Liver (tissue), 9 donors: ENCODE measurements around the gene HTT-AS. TPM values are rescaled to one million over a fixed set of nuclear protein-coding genes. Genes with fewer than 3 reads are reported as not detected.

ENCODE experiments used
- DNase-seq: peaks from one replicate; pipeline ENCODE4 v3.0.0-alpha.2; 2017; ENCODE audit warnings: low spot score
- H3K27ac ChIP-seq, 2 donors: one replicate each; pipeline ENCODE4 v1.7.0; 2013; ENCODE audit warnings: inconsistent platforms in 2 of 2, low read length in 2 of 2, control low read depth in 1 of 2, low read depth in 1 of 2, mild to moderate bottlenecking in 1 of 2
- H3K27me3 ChIP-seq, 4 donors: one replicate each; pipeline versions ENCODE4 v1.6.1 to v1.7.0; 2013; ENCODE audit warnings: low read length in 3 of 4, inconsistent platforms in 1 of 4, mild to moderate bottlenecking in 1 of 4, moderate library complexity in 1 of 4; ENCODE audit not compliant: control insufficient read depth in 4 of 4, insufficient read depth in 4 of 4
- H3K36me3 ChIP-seq, 4 donors: one replicate each; pipeline versions ENCODE4 v1.6.1 to v1.7.0; 2013; ENCODE audit warnings: low read length in 3 of 4, mild to moderate bottlenecking in 3 of 4, low read depth in 1 of 4, moderate library complexity in 1 of 4; ENCODE audit not compliant: control insufficient read depth in 4 of 4, insufficient read depth in 3 of 4
- H3K4me1 ChIP-seq, 4 donors: one replicate each; pipeline versions ENCODE4 v1.6.1 to v1.7.0; 2013; ENCODE audit warnings: low read length in 3 of 4, mild to moderate bottlenecking in 3 of 4, moderate library complexity in 1 of 4; ENCODE audit not compliant: control insufficient read depth in 4 of 4, insufficient read depth in 4 of 4
- H3K4me3 ChIP-seq, 3 donors: one replicate each; pipeline versions ENCODE4 v1.6.1 to v1.7.0; 2013; ENCODE audit warnings: low read length in 3 of 3, control low read depth in 1 of 3, low read depth in 1 of 3, mild to moderate bottlenecking in 1 of 3
- H3K9ac ChIP-seq, 2 donors: one replicate each; pipeline ENCODE4 v1.7.0; 2013; ENCODE audit warnings: low read length in 2 of 2, mild to moderate bottlenecking in 2 of 2, moderate library complexity in 2 of 2, control low read depth in 1 of 2, low read depth in 1 of 2
- H3K9me3 ChIP-seq, 4 donors: one replicate each; pipeline versions ENCODE4 v1.6.1 to v1.7.0; 2013; ENCODE audit warnings: low read length in 3 of 4; ENCODE audit not compliant: control insufficient read depth in 4 of 4
- CTCF ChIP-seq: fragments of 150-350 bp; IDR thresholded peaks from 2 replicates; pipeline ENCODE4 v1.5.1; 2017; ENCODE audit warnings: improper control_type of control experiment, low read depth, low read length; ENCODE audit not compliant: missing input control
- EGR1 ChIP-seq, 2 donors: IDR thresholded peaks; 2 replicates each; pipeline ENCODE4 v1.6.1; 2016 to 2018; ENCODE audit warnings: antibody characterized with exemption in 2 of 2, low read depth in 2 of 2
- FOXA2 ChIP-seq: IDR thresholded peaks from 2 replicates; pipeline ENCODE4 v1.6.1; 2016; ENCODE audit warnings: antibody characterized with exemption
- GABPA ChIP-seq, 2 donors: IDR thresholded peaks in 1 of 2; conservative IDR thresholded peaks in 1 of 2; 2 replicates each; pipeline ENCODE4 v1.6.1; 2016; ENCODE audit warnings: antibody characterized with exemption in 2 of 2, mild to moderate bottlenecking in 1 of 2, moderate library complexity in 1 of 2
- HNF4A ChIP-seq, 2 donors: conservative IDR thresholded peaks; 2 replicates each; pipeline ENCODE4 v1.6.1; 2016; ENCODE audit warnings: antibody characterized with exemption in 2 of 2, mild to moderate bottlenecking in 2 of 2
- HNF4G ChIP-seq: IDR thresholded peaks from 2 replicates; pipeline ENCODE4 v1.6.1; 2016; ENCODE audit warnings: antibody characterized with exemption
- MAX ChIP-seq: IDR thresholded peaks from 2 replicates; pipeline ENCODE4 v1.6.1; 2016; ENCODE audit warnings: antibody characterized with exemption
- REST ChIP-seq: IDR thresholded peaks from 2 replicates; pipeline ENCODE4 v1.6.1; 2016; ENCODE audit warnings: antibody characterized with exemption, mild to moderate bottlenecking
- RXRA ChIP-seq, 2 donors: IDR thresholded peaks; 2 replicates each; pipeline ENCODE4 v1.6.1; 2017 to 2018; ENCODE audit warnings: antibody characterized with exemption in 2 of 2, mild to moderate bottlenecking in 1 of 2
- SP1 ChIP-seq: IDR thresholded peaks from 2 replicates; pipeline ENCODE4 v1.6.1; 2018; ENCODE audit warnings: antibody characterized with exemption, mild to moderate bottlenecking
- TAF1 ChIP-seq: conservative IDR thresholded peaks from 2 replicates; pipeline ENCODE4 v1.6.1; 2016; ENCODE audit warnings: antibody characterized with exemption, mild to moderate bottlenecking
- ZBTB33 ChIP-seq: IDR thresholded peaks from 2 replicates; pipeline ENCODE4 v1.6.1; 2016; ENCODE audit warnings: antibody characterized with exemption
- WGBS: extraction: QIAGEN DNeasy Blood & Tissue Kit; methylation state at CpG from one replicate; pipeline ENCODE4 v1.1.7; 2013; 5-methylcytosine and 5-hydroxymethylcytosine counted together
- polyA plus RNA-seq, 2 donors: library from polyadenylated mRNA; stranded (reverse) in 1 of 2; unstranded in 1 of 2; fragments of 200-250 nt in 1 of 2; fragments of >200 nt in 1 of 2; fragmentation: Nextera tagmentation in 1 of 2; extraction: Ambion mirVana in 1 of 2; gene quantifications; one replicate each; pipeline versions ENCODE4 v1.2.1 to v1.2.3, GENCODE V29; 2013 to 2015
- total RNA-seq, 2 donors: library from RNA; depleted of rRNA; stranded (reverse); fragments of >200 nt; gene quantifications; one replicate each; pipeline ENCODE4 v1.2.3, GENCODE V29; 2014
- donor health status: healthy.
- donor health status: healthy.
- donor health status: healthy.
- donor health status: healthy.
- donor health status: healthy.

The HTT-AS gene
- total and polyA plus RNA-seq, 4 donors = not detected

GRCh38 chr4:3062471-3062870 is 11.9 kb downstream of the HTT-AS start:
- Histone ChIP-seq H3K9ac (no peak overlapping the region), H3K27me3 (no peaks in the 10 kb centered on the region), H3K4me1 (no peaks in the 10 kb centered on the region), H3K36me3 (no peaks in the 10 kb centered on the region), H3K4me3 (no peak overlapping the region), H3K27ac (no peak overlapping the region), H3K9me3 (no peaks in the 10 kb centered on the region)
- DNase-seq = no peak
- TF ChIP-seq MAX (no peak), GABPA (IDR thresholded peaks at IDR 0.05 in 1 of 2, conservative IDR thresholded peaks at IDR 0.05 in 1 of 2) (no peak), HNF4G (no peak)
- WGBS = 90% methylated on average over 12 of the region's 12 CpGs

- DNase-seq = no peak
- no peaks in the 10 kb centered on the region for H3K9me3 ChIP-seq
- no peak overlapping the region for H3K9ac ChIP-seq
- no peaks in the 10 kb centered on the region for H3K27me3 ChIP-seq
- H3K4me1 ChIP-seq = no peaks in the 10 kb centered on the region
- no peak overlapping the region for H3K27ac ChIP-seq
- WGBS = 90% methylated on average over 6 of the region's 6 CpGs
- no peak for TF ChIP-seq TAF1
- TF ChIP-seq FOXA2 = no peak
- TF ChIP-seq REST = no peak
- TF ChIP-seq SP1 = no peak
- no peak for TF ChIP-seq MAX
- no peak for TF ChIP-seq RXRA (IDR thresholded peaks at IDR 0.05)
- no peak for TF ChIP-seq HNF4A (conservative IDR thresholded peaks at IDR 0.05)
- no peak for TF ChIP-seq CTCF
- TF ChIP-seq EGR1 (IDR thresholded peaks at IDR 0.05; ENCODE audit: low read depth in 2 of 2) = no peak
- no peak for TF ChIP-seq ZBTB33
- no peaks in the 10 kb centered on the region for H3K36me3 ChIP-seq
- no peak overlapping the region for H3K4me3 ChIP-seq
Observed at GRCh38 chr4:3060946-3061345, 13.4 kb downstream of the HTT-AS start.
